Stimulated activated CD8-positive, alpha-beta memory T cell treated with anti-CD3 and anti-CD28 coated beads, Interleukin-12 subunit alpha, Interleukin-12 subunit beta, amount 100 ng/mL, for 4 hours (primary cell): ENCODE data around the gene PRRG4.
"Not testable (repeated sequence)": the region's sequence is repeated elsewhere in the genome, so short reads cannot be mapped to it uniquely, and the experiment has no call there.

Experiments used
- DNase-seq: peaks from one replicate; pipeline ENCODE4 v3.0.0-alpha.2; 2020; ENCODE audit warnings: low read depth

Gene PRRG4

DNA sequence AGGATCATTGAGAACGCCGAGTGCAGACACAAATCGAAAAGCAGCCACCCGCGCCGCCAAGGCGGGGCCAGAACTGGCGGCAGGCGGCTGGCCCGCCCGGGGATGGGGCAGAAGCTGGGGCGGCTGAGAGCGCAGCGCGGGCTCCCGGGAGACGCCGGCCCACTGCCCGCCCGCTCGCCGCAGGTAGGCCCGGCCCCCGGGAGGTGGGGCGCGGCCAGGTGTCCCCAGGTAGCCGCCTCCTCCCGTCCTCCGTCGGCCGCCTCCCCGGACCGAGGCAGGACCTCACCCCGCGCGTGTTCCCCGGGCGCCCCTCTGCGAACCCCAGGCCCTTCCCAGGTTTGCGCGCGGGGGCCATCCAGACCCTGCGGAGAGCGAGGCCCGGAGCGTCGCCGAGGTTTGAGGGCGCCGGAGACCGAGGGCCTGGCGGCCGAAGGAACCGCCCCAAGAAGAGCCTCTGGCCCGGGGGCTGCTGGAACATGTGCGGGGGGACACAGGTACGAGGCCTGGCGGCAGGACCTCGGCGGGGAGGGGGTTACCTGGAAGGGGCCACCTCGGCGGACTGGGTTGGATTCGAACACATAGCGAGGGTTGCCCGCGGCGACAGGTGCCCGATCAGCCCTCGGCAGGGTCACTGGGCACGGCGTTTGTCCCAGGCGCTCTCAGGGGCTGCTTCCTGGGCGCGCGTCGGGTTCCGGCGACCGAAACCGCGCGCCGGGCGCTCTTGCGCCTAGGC is at the start of gene PRRG4:
TSS of gene PRRG4 (plus strand) at position 248 of the 733 bp plus-strand sequence. CDS start 603 bp downstream, outside the sequence.
- DNase-seq: no peak

DNA sequence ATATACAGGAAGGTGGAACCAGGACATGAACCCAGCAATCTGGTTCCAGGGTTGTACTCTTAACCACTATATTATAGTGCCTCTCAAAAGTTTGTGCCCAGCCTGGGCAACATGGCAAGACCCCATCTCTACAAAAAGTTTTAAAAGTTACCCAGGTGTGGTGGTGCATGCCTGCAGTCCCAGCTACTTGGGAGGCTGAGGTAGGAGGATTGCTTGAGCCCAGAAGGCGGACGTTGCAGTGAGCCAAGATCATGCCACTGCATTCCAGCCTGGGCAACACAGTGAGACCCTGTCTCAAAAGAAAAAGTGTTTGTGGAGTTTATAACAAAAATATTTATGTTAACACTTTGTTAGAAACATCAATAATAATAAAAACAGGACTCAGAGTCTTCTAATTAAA is 48.9 kb upstream of the PRRG4 start:
- not testable (repeated sequence) for DNase-seq

DNA sequence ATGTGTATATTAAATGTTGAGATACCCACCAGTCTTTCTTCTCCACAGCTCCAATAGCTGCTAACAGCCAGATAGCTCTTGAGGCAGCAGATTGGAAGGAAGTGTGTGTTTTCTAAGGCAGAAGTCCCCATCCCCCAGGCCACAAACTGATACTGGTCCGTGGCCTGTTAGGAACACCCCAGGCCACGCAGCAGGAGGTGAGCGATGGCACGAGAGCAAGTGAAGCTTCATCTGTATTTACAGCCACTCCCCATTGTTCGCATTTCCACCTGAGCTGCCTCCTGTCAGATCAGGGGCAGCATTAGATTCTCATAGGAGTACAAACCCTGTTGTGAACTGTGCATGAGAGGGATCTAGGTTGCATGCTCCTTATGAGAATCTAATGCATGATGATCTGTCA is 48.0 kb upstream of the PRRG4 start:
- DNase-seq: no peak

DNA sequence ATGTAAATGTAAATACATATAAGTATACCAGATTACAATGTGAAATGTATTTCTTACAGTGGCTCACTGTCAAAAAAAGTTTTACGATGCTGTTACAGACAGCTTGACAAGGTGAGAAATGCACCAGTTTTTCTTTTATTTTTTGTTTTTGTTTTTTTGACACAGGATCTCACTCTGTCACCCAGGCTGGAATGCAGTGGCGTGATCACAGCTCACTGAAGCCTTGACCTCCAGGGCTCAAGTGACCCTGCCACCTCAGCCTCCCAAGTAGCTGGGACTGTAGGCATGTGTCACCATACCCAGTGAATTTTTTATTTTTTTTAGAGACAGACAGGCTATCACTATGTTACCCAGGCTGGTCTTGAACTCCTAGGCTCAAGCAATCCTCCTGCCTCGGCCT is 44.5 kb upstream of the PRRG4 start:
- no peak for DNase-seq

DNA sequence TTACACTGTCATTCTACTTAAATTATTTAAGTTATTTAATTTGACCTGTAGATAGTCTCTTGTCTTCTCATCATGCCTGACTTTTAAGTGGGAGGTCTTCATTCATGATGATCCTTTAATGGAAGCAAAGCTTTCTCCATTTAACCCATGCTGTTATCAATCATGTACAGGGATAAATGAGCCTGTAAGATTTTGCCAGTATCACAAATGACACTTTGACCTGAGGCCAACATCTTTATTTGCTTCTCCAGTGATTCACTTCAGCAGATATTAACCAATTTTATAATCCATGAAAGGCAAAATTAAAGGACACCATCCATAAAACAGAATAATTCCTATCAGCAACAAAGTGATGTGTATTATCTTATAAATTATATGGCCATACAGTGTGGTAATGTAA is 42.9 kb upstream of the PRRG4 start:
- no peak for DNase-seq

DNA sequence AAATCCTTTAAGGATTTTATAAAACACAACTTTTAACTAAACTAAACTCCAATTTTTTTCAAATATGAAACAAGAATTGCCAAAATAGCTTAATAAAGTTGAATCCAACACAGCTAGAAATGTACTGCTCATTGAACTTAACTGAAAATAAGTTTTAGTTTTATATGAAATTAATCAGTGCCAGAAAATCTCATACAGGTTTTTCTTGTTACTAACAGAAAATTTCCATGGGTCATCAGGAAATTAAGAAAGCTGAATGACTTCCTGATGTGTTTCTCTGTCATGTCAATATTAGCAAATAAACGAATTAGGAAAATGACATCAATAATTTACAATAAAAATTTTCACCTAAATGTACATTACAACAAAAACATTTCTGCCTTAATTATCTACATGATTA is 38.8 kb upstream of the PRRG4 start:
- no peak for DNase-seq

DNA sequence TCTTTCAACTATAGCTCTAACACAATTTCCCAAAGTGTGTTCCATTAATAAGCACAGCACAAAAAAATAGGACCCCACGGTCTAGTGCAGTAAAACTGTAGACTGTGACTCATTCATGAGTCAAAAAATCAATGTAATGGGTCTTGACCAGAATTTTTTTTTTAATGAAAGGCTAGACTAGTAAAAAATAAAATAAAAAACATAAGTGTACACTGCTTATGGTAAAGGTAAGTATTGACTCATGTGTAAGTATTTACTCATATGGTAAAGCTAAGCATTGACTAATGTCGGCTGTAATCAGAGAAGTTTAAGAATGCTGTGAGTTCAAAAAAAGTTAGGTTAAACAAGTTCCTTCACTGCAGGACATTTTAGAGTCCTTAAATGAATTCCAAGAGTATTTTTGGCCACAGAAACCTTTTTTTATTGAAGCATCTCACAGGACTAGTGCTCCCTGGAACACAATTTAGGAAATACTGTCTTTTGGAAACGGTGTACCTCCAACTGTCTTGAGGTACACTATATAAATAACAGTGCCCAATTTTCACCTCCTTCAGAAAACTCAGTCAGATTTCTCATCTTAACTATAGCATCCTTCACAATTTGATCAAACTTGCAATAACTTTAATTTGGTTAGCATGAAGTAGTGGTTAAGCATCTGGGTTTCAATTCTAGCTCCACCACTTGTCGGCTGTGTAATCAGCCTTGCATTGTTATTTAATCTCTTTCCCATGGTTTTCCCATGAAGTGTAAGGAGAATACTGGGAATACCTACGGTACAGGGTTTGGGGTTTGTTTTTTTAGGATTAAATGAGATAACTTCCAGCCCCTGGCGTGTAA is 37.4 kb upstream of the PRRG4 start:
- no peak for DNase-seq

DNA sequence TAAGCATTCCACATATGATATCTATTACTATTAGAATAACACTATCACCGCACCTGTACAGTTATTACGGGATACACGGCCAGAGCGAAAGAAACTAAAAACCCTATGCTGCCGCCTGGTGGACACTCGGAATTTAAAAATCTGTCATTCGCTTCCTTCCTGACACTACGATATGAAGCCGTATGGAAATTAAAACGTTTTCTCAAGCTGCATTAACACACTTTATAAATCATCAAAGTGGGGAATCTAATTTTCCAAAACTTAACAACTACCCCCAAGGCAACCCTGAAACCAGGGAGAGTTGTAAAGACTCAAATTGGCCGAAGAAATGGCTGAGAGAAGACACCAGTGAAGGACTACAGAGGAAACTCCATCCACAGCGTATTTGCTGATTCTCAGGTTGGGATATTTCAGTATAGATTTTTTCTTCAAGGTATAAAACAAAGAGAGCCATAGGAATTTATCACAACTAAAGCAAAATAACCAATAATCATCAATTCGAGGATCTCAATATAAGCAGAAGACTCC is 36.7 kb upstream of the PRRG4 start:
- DNase-seq: peak; percentile 16

DNA sequence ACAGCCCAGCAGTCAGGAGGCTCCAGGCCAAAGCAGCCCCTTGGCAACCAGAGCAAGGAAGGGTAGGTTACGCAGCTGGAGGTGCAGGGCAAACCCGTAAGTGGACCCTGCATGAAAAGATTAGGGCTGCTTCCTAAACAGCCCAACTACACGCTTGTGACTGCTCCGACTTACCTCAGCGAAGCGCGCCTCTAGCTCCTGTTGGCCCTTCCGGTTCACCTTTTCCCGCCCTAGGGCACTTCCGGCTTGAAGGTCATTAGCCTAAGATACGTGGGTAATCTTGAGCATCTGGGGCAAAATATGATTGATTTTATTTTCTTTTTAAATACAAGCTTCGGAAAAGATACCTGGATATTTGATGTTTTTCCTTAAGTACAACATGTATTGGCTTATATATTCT is 35.3 kb upstream of the PRRG4 start, which contains the start of gene CCDC73:
TSS of gene CCDC73 (minus strand) at position 224 of the 400 bp plus-strand sequence. CDS start 34,419 bp downstream, outside the sequence.
- DNase-seq: no peak

GRCh38 chr11:32796425-32796824 is 33.3 kb upstream of the PRRG4 start:
- DNase-seq: no peak

- no peak for DNase-seq
Observed at GRCh38 chr11:32809313-32809712, 20.4 kb upstream of the PRRG4 start.

GRCh38 chr11:32817181-32817851 is 12.4 kb upstream of the PRRG4 start:
- no peak for DNase-seq

DNA sequence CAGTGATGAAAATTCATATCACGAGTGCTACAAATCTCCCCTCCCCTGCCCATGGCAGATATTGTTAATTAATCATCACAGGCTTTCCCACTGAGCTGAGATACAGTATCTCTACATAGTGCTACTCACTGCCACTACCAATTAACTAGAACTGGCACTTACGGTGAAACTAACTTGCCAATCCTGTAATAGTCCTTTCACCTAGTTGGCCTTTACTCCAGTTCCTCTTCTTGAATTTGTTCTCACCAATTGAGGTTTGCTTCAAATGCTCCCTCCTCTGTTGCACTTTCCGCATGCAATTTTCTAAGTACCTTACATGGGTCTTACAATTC is 11.9 kb upstream of the PRRG4 start:
- DNase-seq: no peak

DNA sequence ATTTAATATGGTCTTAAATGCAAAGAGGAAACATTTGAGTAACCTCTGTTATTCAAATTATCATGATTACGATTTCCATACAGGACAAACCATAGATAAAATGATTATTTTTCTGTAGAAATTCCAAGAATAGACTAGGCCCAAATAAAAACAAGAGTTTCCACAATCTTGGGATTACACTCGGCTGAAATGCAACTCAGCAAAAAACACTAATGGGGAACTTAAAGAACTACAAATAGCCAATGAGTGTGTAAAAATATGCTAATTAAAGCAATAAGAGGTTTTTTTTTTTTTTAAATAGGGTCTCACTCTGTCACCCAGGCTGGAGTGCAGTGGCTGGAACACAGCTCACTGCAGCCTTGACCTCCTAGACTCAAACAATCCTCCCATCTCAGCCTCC is 10.5 kb upstream of the PRRG4 start:
- DNase-seq: no peak

- DNase-seq: no peak
Observed at GRCh38 chr11:32820497-32820896, 9.2 kb upstream of the PRRG4 start.

GRCh38 chr11:32821517-32821916 is 8.2 kb upstream of the PRRG4 start:
- no peak for DNase-seq

DNA sequence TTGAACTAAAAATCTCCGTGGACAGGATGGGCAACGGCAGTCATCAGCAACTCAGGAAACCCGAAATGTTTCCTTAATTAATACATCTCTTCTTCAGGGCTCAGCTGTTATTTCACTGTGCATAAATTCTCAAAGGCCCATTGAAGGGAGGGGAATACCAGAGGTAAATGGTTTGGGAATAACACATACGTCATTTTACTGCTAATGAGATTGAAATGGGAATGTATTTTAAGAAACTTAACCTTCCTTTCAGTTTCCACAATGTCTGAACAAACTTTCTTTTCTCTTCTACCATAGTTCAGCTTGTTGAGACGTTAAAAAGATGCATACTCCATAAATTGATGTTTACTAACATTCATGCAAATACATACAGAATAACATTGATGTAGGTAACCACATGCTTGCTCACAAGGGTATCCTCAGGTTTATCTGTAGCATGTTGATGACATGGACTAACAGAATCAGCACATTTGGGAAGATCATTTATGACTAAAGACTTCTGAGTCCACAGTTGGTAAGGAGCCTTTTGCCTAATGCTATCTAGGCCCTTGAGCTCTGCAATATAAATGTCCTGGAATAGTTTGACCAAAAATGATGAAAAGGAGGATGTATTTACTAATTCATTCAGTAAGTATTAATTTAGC is 7.7 kb upstream of the PRRG4 start:
- DNase-seq: no peak

GRCh38 chr11:32823617-32824016 is 6.1 kb upstream of the PRRG4 start:
- not testable (repeated sequence) for DNase-seq

- no peak for DNase-seq
Observed at GRCh38 chr11:32826113-32826512, 3.6 kb upstream of the PRRG4 start.

DNA sequence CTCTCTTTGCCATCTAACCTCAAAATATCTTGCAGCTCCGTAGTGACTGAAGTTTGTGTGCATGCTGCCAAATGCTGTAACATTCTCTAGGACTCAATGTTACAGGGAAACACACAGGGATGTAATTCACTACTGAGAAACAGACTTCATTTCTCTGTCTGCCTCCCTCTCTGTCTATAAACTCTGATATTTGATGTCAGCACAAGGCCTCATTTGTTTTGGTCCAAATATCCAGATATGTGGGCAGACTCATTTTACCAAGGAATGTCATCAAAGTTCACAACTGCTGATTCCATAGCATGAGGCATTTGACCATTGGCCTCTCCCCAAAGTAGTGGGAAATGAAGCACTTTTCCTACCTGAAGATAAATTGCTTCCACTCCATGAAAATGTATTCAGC is 2.5 kb upstream of the PRRG4 start:
- DNase-seq: no peak

DNA sequence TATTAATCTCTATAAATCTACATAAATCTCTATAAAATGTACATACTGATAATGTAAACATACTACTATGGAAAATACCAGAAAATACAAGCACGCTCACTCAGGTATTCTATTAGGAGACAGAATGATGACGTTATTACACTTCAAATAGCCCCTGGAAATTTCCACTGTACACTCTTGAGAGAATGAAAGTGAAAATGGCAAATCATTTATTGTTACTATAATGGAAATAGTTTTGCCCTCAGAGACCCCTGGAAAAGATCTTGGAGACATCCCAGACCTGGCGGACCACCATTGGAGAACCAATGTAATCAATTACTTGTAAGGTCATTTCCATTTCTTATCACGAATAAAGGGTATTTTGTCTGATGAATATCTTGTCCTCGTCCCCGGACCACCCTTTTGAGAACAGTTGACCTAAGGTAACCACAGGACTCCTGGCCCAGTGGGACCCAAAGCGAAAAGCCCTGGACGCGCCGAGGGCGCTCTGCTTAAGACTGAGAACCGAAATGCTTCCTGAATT is 509 bp upstream of the PRRG4 start:
- no peak for DNase-seq

DNA sequence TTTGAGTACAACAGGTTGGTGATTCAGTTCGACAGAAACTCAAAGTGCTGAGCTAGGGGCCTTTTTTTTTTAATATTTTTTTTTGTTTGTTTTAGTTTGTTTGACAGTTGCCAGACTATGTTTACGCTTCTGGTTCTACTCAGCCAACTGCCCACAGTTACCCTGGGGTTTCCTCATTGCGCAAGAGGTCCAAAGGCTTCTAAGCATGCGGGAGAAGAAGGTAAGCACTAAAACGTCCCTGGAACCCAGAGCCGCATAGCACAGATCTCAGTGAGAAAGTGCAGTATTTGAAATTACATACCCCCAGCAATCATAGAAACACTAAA is 649 bp downstream of the PRRG4 start:
- no peak for DNase-seq
